ENCODE results near the gene CELF2.

DNA sequence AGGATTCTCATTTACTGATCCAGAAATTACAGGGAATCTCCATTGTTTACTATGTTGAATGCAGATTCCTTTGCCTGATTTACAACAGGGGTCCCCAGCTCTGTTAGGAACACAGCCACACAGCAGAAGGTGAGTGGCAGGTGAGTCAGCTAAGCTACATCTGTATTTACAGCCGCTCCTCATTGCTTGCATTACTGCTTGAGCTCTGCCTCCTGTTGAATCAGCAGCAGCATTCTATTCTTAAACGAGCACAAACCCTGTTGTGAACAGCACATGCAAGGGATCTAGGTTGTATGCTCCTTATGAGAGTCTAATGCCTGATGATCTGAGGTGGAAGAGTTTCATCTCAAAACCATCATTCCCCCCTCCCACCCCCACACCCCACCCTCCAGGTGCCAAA lies 23.3 kb upstream of the CELF2 start:
- TF ChIP-seq, protein P1, sequence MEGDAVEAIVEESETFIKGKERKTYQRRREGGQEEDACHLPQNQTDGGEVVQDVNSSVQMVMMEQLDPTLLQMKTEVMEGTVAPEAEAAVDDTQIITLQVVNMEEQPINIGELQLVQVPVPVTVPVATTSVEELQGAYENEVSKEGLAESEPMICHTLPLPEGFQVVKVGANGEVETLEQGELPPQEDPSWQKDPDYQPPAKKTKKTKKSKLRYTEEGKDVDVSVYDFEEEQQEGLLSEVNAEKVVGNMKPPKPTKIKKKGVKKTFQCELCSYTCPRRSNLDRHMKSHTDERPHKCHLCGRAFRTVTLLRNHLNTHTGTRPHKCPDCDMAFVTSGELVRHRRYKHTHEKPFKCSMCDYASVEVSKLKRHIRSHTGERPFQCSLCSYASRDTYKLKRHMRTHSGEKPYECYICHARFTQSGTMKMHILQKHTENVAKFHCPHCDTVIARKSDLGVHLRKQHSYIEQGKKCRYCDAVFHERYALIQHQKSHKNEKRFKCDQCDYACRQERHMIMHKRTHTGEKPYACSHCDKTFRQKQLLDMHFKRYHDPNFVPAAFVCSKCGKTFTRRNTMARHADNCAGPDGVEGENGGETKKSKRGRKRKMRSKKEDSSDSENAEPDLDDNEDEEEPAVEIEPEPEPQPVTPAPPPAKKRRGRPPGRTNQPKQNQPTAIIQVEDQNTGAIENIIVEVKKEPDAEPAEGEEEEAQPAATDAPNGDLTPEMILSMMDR (IDR thresholded peaks at IDR 0.05) = no peak
- TF ChIP-seq POLR2AphosphoS5 (IDR thresholded peaks at IDR 0.05) (no peak), POLR2A (IDR thresholded peaks at IDR 0.05) (no peak)
